HG02588 (cell line): Measurements from ENCODE around the gene PIK3CD.

ENCODE experiments used
- ATAC-seq: cut with Tn5 transposase; IDR thresholded peaks from one replicate; pipeline ENCODE4 v1.9.1; 2021; ENCODE audit warnings: mild to moderate bottlenecking, moderate library complexity; ENCODE audit not compliant: unreplicated experiment

The PIK3CD gene

DNA sequence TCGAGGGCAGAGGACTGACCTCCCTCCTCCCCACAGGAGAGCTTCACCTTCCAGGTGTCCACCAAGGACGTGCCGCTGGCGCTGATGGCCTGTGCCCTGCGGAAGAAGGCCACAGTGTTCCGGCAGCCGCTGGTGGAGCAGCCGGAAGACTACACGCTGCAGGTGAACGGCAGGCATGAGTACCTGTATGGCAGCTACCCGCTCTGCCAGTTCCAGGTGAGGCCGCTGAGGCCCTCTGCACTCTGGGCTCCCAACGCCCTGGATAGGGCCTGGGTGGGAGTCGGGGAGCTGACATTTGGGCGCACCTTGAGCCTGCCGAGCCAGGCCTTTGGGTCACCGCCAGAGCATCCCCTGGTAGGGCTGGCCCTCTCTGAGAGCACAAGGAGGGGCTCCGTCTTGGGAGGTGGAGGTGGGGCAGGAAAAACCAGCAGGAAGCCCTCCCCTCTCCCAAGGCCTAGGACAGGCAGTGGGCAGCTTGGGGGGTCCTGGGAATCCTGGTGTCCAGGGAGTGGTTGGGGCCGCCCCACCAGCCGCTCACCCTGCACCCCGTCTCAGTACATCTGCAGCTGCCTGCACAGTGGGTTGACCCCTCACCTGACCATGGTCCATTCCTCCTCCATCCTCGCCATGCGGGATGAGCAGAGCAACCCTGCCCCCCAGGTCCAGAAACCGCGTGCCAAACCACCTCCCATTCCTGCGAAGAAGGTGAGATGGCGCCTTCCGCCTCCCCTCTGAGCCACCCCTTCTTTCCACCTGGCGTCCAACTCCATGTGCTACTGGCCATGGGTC is 65.1 kb downstream of the PIK3CD start:
- ATAC-seq: no peak

DNA sequence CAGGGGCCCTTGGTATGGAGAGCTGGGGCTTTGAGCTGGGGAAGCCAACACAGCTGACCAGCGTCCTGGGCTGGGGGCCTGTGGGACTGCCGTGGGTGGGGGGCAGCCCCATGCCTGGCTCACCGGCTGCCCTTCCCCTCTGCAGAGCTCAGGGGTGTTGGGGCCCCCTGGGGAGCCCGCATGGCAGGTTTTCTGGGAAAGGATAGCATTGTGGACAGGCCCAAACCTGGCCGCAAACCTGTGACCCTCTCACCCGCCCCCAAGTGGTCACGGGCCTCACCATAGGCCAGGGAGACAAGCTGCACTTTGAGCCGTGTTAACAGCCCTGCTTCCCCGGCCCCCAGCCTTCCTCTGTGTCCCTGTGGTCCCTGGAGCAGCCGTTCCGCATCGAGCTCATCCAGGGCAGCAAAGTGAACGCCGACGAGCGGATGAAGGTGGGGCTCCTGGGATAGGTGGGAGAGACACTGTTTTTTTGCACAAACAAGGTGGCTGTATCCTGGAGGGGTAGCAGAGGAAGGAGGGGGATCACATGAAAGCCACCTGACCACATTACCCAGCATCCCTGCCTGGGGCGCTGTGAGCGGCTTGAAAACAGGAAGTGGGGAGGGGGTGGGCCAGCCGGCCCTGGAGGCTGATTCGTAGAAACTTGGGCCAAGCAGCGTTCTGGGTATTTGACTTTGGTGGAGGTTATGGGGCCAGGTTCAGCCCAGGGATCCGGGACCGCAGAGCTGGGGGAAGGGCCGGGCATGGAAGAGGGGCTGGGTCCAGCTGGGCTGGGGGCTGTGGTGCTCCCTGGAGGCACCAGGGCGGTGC is 65.9 kb downstream of the PIK3CD start:
- ATAC-seq: peak; percentile 59

DNA sequence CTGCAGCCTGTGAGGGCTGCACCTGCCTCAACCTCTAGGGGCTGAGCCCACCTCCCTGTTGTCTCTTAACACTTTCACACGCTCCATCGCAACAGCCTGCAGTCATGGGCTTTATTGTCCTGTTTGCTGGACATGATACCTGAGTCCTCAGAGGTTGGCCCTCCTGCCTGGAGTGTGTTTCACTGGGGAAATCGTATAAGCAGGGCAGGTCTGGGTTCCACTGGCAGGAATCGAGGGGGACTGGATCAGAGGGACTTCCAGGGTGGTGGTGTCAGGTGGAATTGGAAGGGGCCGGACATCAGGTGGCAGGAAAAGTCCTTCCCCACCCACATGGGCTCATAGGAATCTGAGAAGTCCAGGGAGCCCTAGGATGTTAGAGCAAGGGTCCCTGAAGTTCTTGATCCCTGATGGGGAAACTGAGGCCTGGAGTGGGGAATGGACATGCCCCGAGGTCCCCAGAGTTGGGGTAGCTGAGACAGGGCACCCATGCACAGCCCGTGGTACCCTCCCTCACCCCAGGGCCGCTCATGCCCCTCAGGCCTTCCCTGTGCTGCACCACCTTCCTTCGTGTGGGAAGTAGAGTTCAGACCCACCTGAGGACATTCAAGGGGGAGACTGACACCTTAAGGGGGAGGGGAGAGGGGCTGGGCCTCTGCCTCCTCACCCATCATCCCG is 66.6 kb downstream of the PIK3CD start:
- ATAC-seq: no peak

DNA sequence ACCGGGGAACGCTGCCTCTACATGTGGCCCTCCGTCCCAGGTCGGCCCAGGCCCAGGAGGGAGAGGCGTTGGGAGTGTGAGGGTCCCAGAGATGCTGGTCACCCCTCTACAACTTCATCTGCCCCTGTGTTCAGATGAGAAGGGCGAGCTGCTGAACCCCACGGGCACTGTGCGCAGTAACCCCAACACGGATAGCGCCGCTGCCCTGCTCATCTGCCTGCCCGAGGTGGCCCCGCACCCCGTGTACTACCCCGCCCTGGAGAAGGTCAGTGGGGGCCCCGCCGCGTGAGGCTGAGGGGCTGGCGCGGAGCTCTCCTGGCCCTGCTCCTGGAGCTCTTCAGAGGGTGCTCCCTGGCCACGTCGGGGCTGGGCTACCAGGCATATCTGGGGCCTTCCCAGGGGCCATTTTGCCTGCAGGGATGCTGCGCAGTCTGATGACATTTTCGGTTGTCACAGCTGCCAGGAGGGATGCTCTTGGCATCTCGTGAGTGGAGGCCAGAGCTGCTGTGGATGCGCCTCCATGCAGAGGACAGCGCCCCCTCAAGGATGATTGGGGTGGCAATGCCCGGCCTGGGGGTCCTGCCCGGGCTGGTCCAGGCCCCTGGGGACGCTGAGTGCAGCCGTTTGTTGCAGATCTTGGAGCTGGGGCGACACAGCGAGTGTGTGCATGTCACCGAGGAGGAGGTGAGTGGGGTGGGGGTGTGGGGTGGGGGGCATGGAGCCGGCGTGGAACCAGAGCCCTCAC is 68.6 kb downstream of the PIK3CD start:
- no peak for ATAC-seq

DNA sequence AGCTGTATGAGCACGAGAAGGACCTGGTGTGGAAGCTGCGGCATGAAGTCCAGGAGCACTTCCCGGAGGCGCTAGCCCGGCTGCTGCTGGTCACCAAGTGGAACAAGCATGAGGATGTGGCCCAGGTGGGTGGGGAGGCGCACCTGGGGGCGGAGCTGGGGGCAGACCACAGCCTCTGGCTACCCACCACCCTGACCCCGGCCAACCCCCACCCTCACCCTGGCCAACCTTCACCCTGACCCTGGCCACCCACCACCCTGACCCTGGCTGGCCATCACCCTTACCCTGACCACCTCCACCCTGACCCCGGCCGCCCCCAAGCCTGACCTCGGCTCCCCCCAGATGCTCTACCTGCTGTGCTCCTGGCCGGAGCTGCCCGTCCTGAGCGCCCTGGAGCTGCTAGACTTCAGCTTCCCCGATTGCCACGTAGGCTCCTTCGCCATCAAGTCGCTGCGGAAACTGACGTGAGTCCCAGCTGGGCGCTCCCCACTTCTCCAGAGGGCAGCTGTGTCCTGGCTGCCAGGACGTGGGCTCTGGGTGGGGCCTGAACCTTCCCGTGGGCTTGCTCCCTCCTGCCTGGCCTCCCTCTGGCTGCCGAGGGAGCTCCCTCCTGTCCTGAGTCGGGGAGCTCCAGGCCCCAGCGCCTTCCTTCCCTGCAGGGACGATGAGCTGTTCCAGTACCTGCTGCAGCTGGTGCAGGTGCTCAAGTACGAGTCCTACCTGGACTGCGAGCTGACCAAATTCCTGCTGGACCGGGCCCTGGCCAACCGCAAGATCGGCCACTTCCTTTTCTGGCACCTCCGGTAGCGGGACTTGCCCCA is 69.5 kb downstream of the PIK3CD start:
- no peak for ATAC-seq

DNA sequence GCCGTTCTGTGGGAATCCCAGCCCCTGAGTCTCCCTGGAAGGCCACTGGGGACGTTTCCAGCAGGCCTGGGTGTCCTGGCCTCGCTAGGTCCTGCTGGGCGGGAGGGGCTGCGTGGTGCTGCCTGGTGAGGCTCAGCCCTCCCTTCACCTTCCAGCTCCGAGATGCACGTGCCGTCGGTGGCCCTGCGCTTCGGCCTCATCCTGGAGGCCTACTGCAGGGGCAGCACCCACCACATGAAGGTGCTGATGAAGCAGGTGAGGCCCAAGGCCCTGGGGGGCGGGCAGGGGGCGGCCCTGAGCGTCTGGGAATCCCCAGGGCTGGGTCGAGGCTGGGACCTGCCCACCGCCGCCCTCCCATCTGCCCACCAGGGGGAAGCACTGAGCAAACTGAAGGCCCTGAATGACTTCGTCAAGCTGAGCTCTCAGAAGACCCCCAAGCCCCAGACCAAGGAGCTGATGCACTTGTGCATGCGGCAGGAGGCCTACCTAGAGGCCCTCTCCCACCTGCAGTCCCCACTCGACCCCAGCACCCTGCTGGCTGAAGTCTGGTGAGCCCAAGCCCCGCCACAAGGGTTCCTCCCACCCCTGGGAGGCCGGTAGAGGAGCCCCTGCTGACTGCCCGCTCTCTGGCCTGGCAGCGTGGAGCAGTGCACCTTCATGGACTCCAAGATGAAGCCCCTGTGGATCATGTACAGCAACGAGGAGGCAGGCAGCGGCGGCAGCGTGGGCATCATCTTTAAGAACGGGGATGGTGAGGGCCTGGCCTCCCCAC is 70.3 kb downstream of the PIK3CD start:
- ATAC-seq: no peak

DNA sequence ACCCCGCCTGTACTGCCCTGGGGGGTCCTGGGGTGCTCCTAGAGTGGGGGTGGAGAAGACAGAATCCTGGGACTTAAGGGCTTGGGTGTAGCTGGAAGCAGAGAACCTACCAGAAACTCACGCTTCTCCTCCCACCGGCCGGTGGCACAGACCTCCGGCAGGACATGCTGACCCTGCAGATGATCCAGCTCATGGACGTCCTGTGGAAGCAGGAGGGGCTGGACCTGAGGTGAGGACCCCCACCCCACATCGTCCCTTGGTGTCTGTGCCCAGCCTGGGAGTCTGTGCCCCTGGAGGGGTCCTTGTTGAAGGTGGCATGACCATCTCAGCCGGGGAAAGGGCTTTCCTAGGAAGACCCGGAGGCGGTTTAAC is 70.8 kb downstream of the PIK3CD start:
- ATAC-seq: no peak

DNA sequence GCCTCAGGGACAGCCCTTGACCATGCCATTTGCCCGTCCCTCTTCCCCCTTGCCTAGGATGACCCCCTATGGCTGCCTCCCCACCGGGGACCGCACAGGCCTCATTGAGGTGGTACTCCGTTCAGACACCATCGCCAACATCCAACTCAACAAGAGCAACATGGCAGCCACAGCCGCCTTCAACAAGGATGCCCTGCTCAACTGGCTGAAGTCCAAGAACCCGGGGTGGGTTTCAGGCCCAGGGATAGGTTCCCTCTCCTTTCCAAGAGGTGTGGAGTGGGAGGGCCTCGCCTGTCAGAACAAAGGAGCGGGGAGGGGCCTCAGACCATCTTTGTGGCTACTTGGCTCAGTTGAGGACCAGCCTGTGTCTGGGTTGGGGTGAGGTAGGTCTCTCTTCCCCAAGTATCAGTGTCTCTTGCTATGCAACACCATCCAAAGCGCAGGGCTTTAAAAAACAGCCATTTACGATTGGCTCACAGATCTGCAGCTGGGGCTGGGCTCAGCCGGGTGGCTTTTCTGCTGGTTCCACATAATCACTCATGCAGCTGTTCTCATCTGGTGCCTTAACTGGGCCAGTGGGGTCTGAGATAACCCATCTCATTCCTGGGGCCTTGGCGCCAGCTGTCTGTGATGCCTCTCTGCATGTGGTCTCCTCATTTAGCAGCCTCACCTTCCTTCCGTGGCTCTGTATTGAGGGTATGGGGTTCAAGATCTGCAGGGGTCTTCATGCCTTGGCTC is 71.7 kb downstream of the PIK3CD start:
- no peak for ATAC-seq

DNA sequence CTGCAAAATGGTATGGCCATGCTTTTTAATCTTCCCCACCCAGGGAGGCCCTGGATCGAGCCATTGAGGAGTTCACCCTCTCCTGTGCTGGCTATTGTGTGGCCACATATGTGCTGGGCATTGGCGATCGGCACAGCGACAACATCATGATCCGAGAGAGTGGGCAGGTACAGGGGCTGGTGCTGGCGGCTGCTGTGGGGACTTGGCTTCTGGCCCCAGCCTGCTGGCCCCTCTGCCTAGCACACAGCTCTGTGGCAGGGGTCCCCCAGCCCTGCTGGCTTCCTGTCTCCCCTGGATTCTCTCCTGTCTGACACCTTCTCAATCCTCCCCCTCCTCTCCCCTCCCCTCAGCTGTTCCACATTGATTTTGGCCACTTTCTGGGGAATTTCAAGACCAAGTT is 72.4 kb downstream of the PIK3CD start:
- ATAC-seq: no peak

DNA sequence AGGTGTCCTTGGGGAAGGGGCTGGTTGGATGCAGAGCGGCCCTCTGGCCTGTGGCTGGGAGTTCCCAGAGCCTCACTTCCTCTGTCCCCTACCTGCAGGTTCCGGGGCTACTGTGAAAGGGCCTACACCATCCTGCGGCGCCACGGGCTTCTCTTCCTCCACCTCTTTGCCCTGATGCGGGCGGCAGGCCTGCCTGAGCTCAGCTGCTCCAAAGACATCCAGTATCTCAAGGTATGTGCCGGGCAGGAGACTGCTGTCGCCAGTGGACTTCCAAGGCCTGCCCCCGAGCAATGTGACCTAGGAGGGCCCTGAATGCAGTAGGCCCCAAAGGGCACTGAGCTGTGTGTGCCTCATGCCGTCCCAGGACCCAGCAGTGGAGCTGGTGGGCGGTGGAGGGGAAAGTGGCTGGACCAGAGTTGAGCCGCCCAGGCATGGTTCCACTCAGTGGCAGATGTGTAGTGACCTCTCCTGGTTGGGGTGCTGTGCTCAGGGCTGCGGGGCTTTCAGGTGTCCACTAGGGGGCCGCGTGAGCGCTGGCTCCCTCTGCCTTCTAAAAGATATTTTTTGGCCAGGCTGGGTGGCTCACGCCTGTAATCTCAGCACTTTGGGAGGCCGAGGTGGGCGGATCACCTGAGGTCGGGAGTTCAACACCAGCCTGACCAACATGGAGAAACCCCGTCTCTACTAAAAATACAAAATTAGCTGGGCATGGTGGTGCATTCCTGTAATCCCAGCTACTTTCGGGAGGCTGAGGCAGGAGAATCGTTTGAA is 73.4 kb downstream of the PIK3CD start:
- ATAC-seq: no peak

DNA sequence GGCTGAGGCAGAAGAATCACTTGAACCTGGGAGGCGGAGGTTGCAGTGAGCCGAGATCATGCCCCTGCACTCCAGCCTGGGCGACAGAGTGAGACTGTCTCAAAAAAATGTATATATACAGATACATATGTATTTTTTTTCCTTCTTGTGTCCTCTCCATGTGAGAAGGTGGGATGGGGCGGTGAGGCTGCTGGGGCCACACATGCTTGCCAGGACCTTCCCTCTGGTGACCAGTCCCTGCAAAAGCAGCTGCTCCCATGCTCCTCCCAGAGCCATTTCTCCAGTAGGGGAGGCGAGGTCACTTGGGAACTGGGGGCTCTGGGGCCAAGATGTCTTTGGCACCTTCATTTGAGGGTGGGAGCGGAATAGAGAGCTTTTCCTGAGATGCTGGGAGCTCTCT is 74.9 kb downstream of the PIK3CD start:
- ATAC-seq: no peak

DNA sequence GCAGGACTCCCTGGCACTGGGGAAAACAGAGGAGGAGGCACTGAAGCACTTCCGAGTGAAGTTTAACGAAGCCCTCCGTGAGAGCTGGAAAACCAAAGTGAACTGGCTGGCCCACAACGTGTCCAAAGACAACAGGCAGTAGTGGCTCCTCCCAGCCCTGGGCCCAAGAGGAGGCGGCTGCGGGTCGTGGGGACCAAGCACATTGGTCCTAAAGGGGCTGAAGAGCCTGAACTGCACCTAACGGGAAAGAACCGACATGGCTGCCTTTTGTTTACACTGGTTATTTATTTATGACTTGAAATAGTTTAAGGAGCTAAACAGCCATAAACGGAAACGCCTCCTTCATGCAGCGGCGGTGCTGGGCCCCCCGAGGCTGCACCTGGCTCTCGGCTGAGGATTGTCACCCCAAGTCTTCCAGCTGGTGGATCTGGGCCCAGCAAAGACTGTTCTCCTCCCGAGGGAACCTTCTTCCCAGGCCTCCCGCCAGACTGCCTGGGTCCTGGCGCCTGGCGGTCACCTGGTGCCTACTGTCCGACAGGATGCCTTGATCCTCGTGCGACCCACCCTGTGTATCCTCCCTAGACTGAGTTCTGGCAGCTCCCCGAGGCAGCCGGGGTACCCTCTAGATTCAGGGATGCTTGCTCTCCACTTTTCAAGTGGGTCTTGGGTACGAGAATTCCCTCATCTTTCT is 75.5 kb downstream of the PIK3CD start:
- ATAC-seq: no peak

DNA sequence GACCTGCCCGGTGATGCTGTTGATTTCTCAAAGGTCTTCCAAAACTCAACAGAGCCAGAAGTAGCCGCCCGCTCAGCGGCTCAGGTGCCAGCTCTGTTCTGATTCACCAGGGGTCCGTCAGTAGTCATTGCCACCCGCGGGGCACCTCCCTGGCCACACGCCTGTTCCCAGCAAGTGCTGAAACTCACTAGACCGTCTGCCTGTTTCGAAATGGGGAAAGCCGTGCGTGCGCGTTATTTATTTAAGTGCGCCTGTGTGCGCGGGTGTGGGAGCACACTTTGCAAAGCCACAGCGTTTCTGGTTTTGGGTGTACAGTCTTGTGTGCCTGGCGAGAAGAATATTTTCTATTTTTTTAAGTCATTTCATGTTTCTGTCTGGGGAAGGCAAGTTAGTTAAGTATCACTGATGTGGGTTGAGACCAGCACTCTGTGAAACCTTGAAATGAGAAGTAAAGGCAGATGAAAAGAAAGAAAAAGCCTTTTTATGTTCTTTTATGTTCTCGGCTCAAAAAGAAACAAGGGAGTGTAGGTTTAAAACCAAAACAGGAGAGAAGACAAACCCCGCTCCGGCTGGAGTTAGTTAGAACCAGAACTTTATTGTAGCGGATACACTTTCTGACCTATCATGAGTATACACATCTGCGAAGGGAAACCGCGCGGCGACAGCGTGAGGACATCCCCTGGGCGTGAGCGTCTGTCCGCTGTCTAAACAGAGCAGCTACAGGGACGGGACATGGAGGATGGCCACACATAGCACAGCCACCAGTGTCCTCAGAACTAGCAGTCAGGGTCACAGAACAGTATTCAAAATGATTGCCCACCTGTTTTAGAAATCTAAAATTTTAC is 77.1 kb downstream of the PIK3CD start:
- ATAC-seq: no peak

DNA sequence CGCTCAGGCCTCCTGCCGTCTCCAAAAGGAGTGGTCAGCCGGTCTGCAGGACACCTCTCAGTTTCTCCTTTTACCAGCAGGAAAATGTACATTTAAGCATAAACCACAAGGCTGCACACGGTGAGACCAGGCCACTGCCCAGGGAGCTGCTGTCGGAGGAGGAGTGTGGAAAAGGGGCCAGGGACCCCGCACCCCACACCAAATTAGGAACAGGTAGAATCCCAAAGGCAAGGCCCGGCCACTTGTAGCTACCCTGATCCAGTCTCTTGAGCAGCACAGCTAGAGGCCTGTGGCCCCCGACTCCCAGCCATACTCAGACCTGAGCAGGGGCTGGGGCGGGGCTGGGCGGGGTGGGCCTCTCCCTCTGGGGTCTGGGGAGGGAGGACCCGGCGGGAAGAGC is 78.0 kb downstream of the PIK3CD start:
- ATAC-seq: no peak

DNA sequence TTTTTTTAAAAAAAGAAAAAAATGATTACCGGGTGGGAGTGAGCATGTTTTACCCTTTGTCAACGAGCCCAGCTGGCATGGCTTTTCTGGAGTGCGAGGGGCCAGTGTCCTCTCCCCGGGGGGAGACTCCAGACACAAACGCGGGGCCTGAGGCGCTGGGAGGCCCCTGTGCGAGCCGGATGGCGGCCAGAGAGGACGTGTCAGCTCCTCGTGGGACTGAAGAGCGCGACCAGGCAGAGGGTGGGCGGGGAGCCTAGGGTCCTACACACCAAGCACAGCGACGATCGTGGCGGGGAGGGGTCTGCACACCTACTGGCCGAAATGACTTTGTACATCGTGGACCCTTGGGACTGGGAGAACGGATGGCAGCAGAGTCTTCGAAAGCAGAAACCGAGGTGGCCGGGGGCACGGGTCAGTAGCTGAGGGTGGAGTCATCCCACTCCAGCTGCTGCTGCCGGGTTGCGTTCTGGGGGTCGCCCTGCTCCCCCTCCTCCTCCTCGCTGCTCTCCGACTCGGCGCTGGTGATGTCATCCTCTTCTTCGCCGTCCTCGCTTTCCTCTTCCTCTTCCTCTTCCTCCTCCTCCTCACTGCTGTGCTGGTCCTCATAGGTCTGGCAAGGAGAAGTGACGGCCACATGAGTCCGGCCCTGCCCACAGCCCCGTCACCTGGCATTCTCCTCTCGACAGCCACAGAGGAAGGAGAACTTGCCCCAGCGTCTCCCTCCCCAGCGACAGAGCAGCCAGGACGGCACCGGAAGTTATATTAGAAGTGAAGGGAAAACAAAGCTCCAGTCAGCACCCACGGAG is 78.8 kb downstream of the PIK3CD start:
- ATAC-seq: no peak

DNA sequence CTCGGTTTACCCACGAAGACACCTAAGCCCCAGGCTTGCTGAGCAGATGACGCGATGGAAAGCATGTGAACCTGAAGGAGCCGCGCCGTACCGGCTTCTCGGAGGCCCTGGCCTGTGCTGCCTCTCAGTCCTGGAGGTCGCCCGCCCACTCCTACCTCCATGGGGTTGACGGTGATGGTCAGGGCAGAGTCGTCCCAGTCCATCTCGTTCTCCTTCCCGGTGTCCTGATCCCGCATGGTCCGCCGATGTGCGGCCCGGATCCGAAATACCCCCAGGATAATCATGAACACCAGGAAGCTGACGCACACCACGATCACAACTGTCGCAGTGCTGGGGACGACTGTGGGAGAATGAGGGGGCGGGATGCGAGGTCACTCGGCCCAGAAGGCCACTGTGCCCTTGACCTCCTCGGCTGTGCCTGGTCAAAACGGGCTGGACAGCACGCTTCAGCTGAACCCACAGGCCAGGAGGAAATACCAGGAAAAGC is 79.6 kb downstream of the PIK3CD start:
- no peak for ATAC-seq
